GM18526 (cell line): Measurements from ENCODE around the gene GCSH.
A peak's percentile ranks its signal among the peaks of the same experiment; 100 is the strongest.

Experiments
- POLR2A ChIP-seq: IDR thresholded peaks from 3 replicates; pipeline ENCODE4 v1.6.1; 2011; ENCODE audit not compliant: insufficient read length; ENCODE audit errors: extremely low read depth

Gene GCSH

GRCh38 chr16:81112453-81112852 is 16.3 kb upstream of the GCSH start:
- TF ChIP-seq POLR2A = no peak

DNA sequence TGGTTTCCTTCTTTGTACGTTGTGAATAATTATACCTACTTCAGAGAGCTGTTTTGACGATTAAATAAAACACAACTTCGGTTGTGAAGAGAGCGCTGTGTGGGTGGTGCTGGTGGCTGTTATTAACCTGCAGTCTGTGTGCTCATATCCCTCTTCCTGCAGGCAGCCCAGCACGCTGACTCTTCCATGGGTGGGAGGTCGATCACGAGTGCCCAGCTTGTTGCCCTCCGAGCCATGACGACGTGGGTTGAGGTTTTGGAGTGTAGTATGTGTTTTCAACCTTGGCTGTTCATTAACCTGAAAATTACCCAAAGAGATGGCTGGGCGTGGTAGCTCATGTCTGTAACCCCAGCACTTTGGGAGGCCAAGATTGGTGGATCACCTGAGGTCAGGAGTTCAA is 11.3 kb upstream of the GCSH start:
- TF ChIP-seq POLR2A = no peak

GRCh38 chr16:81106826-81107503 is 10.8 kb upstream of the GCSH start:
- TF ChIP-seq POLR2A = no peak

DNA sequence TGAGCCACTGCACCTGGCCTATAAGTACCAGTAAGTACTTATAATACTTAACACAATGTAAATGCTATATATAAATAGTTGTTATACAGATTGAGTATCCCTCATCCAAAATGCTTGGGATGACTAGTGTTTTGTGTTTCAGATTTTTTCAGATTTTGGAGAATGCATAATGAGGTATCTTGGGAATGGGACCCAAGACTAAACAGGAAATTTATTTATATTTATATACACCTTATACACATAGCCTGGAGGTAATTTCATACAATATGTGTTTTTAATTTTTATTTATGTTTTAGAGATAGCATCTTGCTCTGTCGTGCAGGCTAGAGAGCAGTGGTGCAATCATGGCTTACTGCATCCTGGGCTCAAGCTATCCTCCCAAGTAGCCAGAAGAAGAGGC is 9.8 kb upstream of the GCSH start:
- TF ChIP-seq POLR2A = no peak

GRCh38 chr16:81101702-81102101 is 5.5 kb upstream of the GCSH start:
- TF ChIP-seq POLR2A = no peak

- no peak for TF ChIP-seq POLR2A
Measured at GRCh38 chr16:81099958-81100357, 3.8 kb upstream of the GCSH start.

- TF ChIP-seq POLR2A = no peak
Measured at GRCh38 chr16:81097230-81097629, 1.0 kb upstream of the GCSH start.

GRCh38 chr16:81096715-81097208 is 567 bp upstream of the GCSH start:
- TF ChIP-seq POLR2A = no peak

DNA sequence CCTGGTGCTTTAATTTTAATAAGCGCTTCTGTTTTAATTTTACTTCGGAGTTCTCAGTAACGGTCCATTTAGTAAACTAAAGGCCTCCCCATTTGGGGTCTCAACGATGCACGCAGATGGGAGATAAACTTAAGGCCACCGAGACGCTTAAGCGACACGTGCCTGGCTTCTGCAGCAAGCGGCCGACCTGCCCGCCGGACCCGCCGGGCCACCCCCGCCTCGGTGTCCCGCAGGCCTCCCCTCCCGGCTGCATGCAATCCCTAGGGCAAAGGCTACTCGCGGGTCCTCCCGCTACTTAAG is 592 bp downstream of the GCSH start:
- no peak for TF ChIP-seq POLR2A

GRCh38 chr16:81094771-81095251 is 1.4 kb downstream of the GCSH start:
- no peak for TF ChIP-seq POLR2A

GRCh38 chr16:81088836-81089235 is 7.4 kb downstream of the GCSH start:
- no peak for TF ChIP-seq POLR2A

GRCh38 chr16:81081014-81081413 is 15.2 kb downstream of the GCSH start:
- no peak for TF ChIP-seq POLR2A

DNA sequence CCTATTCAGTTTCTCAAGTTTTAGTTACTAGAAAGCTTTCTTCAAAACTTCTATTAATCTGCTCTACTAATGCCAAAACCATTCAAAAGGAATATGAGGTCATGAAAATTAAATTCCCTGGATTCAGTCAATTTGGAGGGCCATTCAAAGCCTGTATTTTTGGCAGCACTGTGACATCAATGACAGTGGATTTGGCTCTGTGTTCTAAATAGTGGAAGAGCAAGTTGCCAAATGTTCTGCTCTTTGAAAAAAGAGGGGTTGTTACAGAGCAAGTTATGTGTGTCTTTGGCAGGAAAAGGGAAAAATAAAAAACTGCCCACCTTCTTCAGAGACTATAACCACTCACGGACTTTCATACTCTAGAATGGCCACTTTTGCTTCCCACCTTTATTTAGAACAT is 16.0 kb downstream of the GCSH start:
- no peak for TF ChIP-seq POLR2A

GRCh38 chr16:81077076-81077940 is 18.9 kb downstream of the GCSH start, which contains the start of gene C16orf46:
Gene C16orf46, minus strand, starts transcription at chr16:81077238. Its CDS starts 13,283 bp downstream, at chr16:81063955.
- TF ChIP-seq POLR2A = peak; percentile 89

DNA sequence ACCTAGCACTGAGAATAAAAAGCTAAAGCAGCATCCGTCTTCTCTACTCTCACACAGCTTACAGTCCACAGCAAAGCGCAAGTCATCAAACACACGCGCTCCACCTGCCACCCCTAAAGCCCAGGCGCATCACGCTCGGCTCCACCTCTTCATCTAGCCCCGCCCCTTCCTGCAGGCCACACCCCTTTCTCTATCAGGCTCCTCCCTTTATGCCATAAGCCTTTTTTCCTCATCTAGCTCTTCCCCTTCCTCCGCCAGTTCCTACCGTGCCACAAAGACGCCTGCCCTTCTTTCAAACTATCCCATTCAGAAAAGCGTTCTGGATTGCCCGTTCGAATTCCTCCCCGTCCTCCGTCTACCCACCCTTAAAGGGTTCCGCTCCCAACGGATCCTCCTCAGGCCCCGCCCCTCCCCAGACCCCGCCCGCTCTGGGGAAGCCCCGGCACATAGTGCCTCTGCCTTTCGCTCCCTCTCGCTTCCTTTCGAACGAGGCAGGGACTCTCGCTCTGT is 19.6 kb downstream of the GCSH start:
- no peak for TF ChIP-seq POLR2A
